Fibroblast of lung (primary cell): ENCODE data around the gene TMTC2. TPM values are rescaled to one million over a fixed set of nuclear protein-coding genes. Genes with fewer than 3 reads are reported as not detected.

Experiments used
- DNase-seq, 2 donors: peaks; one replicate each; pipeline versions ENCODE4 v3.0.0 to v3.0.0-alpha.2; 2010; ENCODE audit warnings: low read depth in 2 of 2
- H2AFZ ChIP-seq: 2 replicates; pipeline ENCODE4 v1.5.1; 2012; ENCODE audit warnings: low read length, control low read depth, inconsistent platforms
- H3K27ac ChIP-seq: 2 replicates; pipeline ENCODE4 v1.5.1; 2011; ENCODE audit warnings: low read length, control low read depth; ENCODE audit not compliant: insufficient read depth
- H3K27me3 ChIP-seq: 2 replicates; pipeline ENCODE4 v1.5.1; 2011; ENCODE audit warnings: mild to moderate bottlenecking, low read length; ENCODE audit not compliant: control insufficient read depth, insufficient read depth
- H3K36me3 ChIP-seq: 2 replicates; pipeline ENCODE4 v1.5.1; 2011; ENCODE audit warnings: low read length; ENCODE audit not compliant: control insufficient read depth, insufficient read depth
- H3K4me1 ChIP-seq: 2 replicates; pipeline ENCODE4 v1.5.1; 2011; ENCODE audit warnings: low read length; ENCODE audit not compliant: control insufficient read depth, insufficient read depth; ENCODE audit errors: extremely low read depth
- H3K4me2 ChIP-seq: 2 replicates; pipeline ENCODE4 v1.5.1; 2011; ENCODE audit warnings: low read length, control low read depth; ENCODE audit not compliant: insufficient read depth; ENCODE audit errors: extremely low read depth
- H3K4me3 ChIP-seq, 4 experiments: fragments of 200-600 bp in 1 of 4; sonication (generic) in 1 of 4; replicated peaks in 1 of 4; 2 replicates each; pipeline ENCODE4 v1.5.1; 2011 to 2016; ENCODE audit warnings: low read length in 4 of 4, low read depth in 3 of 4, mild to moderate bottlenecking in 3 of 4, control low read depth in 2 of 4, inconsistent platforms in 1 of 4, mixed read lengths in 1 of 4; ENCODE audit not compliant: insufficient read depth in 1 of 4; ENCODE audit errors: control extremely low read depth in 1 of 4
- H3K79me2 ChIP-seq: 2 replicates; pipeline ENCODE4 v1.5.1; 2012; ENCODE audit warnings: mild to moderate bottlenecking, low read length, inconsistent platforms; ENCODE audit not compliant: control insufficient read depth, insufficient read depth
- H3K9ac ChIP-seq: 2 replicates; pipeline ENCODE4 v1.5.1; 2011; ENCODE audit warnings: mild to moderate bottlenecking, low read length, control low read depth; ENCODE audit not compliant: insufficient read depth
- H3K9me3 ChIP-seq: 2 replicates; pipeline ENCODE4 v1.5.1; 2012; ENCODE audit warnings: low read depth, low read length; ENCODE audit not compliant: control insufficient read depth, insufficient read depth
- H4K20me1 ChIP-seq: 2 replicates; pipeline ENCODE4 v1.5.1; 2011; ENCODE audit warnings: low read length; ENCODE audit not compliant: control insufficient read depth, insufficient read depth; ENCODE audit errors: extremely low read depth
- EZH2 ChIP-seq: IDR thresholded peaks from 2 replicates; pipeline ENCODE4 v1.5.1; 2012; ENCODE audit warnings: low read length, control low read depth, mild to moderate bottlenecking; ENCODE audit errors: missing control alignments
- polyA plus RNA-seq, 2 donors: library from polyadenylated mRNA; depleted of rRNA in 1 of 2; stranded (reverse) in 1 of 2; unstranded in 1 of 2; fragments of >200 nt; gene quantifications; 2 replicates each; pipeline ENCODE4 v1.2.1, GENCODE V29; 2011 to 2012; ENCODE audit warnings: missing spikeins in 1 of 2
- total RNA-seq: library from RNA; depleted of rRNA; stranded (reverse); fragments of >200 nt; gene quantifications from 2 replicates; pipeline ENCODE4 v1.2.1, GENCODE V29; 2014
- TF ChIP-seq, protein P1 (sequence below), 2 donors: IDR thresholded peaks in 1 of 2; conservative IDR thresholded peaks in 1 of 2; 1 replicate in 1 of 2; 2 replicates in 1 of 2; pipeline ENCODE4 v1.5.1; 2011 to 2012; ENCODE audit warnings: low read length in 2 of 2, control low read depth in 1 of 2, inconsistent platforms in 1 of 2, low read depth in 1 of 2, mild to moderate bottlenecking in 1 of 2

The TMTC2 gene
- total and polyA plus RNA-seq, 2 donors (not counting 1 experiment from before 2014, with no cell fraction given), result 3.5 to 9.7 TPM

DNA sequence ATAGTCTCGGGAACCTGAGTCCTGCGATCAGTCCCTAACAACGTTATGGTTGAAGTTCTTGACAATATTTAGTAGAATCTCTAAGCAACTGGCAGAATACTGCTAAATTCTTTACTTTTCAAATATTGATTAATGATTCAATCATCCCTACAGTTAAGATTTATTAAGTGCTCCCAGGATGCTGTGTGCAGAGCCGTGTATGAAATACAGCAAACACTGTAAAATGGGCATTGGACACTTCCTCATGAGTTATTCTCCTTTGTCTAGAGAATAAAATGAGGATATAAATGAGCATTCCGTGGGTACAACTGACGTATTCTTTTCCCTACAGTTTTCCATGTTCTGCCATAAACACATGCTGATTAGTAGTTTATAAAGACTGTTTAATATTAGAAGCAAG is 372.4 kb downstream of the TMTC2 start:
- no peaks in the 10 kb centered on the region for H3K4me1 ChIP-seq
- TF ChIP-seq, protein P1, sequence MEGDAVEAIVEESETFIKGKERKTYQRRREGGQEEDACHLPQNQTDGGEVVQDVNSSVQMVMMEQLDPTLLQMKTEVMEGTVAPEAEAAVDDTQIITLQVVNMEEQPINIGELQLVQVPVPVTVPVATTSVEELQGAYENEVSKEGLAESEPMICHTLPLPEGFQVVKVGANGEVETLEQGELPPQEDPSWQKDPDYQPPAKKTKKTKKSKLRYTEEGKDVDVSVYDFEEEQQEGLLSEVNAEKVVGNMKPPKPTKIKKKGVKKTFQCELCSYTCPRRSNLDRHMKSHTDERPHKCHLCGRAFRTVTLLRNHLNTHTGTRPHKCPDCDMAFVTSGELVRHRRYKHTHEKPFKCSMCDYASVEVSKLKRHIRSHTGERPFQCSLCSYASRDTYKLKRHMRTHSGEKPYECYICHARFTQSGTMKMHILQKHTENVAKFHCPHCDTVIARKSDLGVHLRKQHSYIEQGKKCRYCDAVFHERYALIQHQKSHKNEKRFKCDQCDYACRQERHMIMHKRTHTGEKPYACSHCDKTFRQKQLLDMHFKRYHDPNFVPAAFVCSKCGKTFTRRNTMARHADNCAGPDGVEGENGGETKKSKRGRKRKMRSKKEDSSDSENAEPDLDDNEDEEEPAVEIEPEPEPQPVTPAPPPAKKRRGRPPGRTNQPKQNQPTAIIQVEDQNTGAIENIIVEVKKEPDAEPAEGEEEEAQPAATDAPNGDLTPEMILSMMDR (conservative IDR thresholded peaks at IDR 0.05 in 1 of 2, IDR thresholded peaks at IDR 0.05 in 1 of 2; ENCODE audit: low read depth in 1 of 2, low read length in 2 of 2), result no peak
- no peak for TF ChIP-seq EZH2

GRCh38 chr12:83065562-83065961 is 378.9 kb downstream of the TMTC2 start:
- Histone ChIP-seq H3K27ac (no peak overlapping the region), H3K79me2 (no peaks in the 10 kb centered on the region), H3K9me3 (no peaks in the 10 kb centered on the region), H4K20me1 (no peaks in the 10 kb centered on the region), H3K9ac (no peak overlapping the region), H2AFZ (no peak overlapping the region), H3K27me3 (no peaks in the 10 kb centered on the region), H3K4me3 (no peak overlapping the region), H3K4me1 (no peaks in the 10 kb centered on the region), H3K36me3 (no peaks in the 10 kb centered on the region), H3K4me2 (no peak overlapping the region)
- no peak for DNase-seq
- TF ChIP-seq, protein P1 (conservative IDR thresholded peaks at IDR 0.05 in 1 of 2, IDR thresholded peaks at IDR 0.05 in 1 of 2; ENCODE audit: low read depth in 1 of 2, low read length in 2 of 2), result no peak
- TF ChIP-seq EZH2, result no peak

More for the DNA sequence above, 372.4 kb downstream of the TMTC2 start:
- H3K9ac ChIP-seq, result no peak overlapping the region
- no peaks in the 10 kb centered on the region for H3K9me3 ChIP-seq
- H3K27ac ChIP-seq, result no peak overlapping the region
- H2AFZ ChIP-seq, result no peak overlapping the region
- no peaks in the 10 kb centered on the region for H3K27me3 ChIP-seq
- DNase-seq, result no peak
- H3K36me3 ChIP-seq, result no peaks in the 10 kb centered on the region
- no peaks in the 10 kb centered on the region for H4K20me1 ChIP-seq
- H3K79me2 ChIP-seq, result no peaks in the 10 kb centered on the region
- H3K4me2 ChIP-seq, result no peak overlapping the region
- no peak overlapping the region for H3K4me3 ChIP-seq

- Histone ChIP-seq H3K4me3 (no peak overlapping the region), H3K9ac (no peak overlapping the region), H3K36me3 (no peaks in the 10 kb centered on the region), H3K27ac (no peak overlapping the region), H3K4me1 (no peaks in the 10 kb centered on the region), H4K20me1 (no peaks in the 10 kb centered on the region), H3K9me3 (no peaks in the 10 kb centered on the region), H3K79me2 (no peaks in the 10 kb centered on the region), H3K27me3 (no peaks in the 10 kb centered on the region), H3K4me2 (no peak overlapping the region), H2AFZ (no peak overlapping the region)
- DNase-seq, result no peak
- TF ChIP-seq, protein P1 (conservative IDR thresholded peaks at IDR 0.05 in 1 of 2, IDR thresholded peaks at IDR 0.05 in 1 of 2; ENCODE audit: low read depth in 1 of 2, low read length in 2 of 2), result no peak
- TF ChIP-seq EZH2, result no peak
These were observed 381.3 kb downstream of the TMTC2 start for GRCh38 chr12:83067981-83068380.
